GM21360 (cell line): ENCODE data around the gene KRTAP12-2.

Experiments
- ATAC-seq: cut with Tn5 transposase; IDR thresholded peaks from one replicate; pipeline ENCODE4 v1.9.1; 2021; ENCODE audit warnings: mild to moderate bottlenecking, moderate library complexity; ENCODE audit not compliant: unreplicated experiment

KRTAP12-2 gene

GRCh38 chr21:44666401-44667320 lies at the start of gene KRTAP12-2:
Gene KRTAP12-2 (minus strand): TSS chr21:44666927. CDS start chr21:44666886, 41 bp downstream.
- ATAC-seq, result no peak

- no peak for ATAC-seq
These were observed 48.2 kb upstream of the KRTAP12-2 start for GRCh38 chr21:44714905-44715304.

DNA sequence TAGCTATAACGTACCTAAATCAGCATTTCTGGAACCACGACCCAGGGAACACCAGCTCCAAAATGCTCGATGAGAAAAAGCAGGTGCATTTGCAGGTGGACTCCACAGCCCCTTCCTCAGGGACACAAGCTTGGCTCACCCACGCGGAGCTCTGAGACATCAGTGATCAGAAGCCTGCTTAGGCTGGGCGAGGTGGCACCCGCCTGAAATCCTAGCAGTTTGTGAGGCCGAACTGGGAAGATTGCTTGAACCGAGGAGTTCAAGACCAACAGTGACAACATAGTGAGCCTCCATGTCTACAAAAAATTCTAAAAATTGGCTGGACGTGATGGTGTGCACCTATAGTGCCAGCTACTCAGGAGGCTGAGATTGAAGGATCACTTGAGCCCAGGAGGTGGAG lies 47.1 kb upstream of the KRTAP12-2 start:
- ATAC-seq, result no peak

DNA sequence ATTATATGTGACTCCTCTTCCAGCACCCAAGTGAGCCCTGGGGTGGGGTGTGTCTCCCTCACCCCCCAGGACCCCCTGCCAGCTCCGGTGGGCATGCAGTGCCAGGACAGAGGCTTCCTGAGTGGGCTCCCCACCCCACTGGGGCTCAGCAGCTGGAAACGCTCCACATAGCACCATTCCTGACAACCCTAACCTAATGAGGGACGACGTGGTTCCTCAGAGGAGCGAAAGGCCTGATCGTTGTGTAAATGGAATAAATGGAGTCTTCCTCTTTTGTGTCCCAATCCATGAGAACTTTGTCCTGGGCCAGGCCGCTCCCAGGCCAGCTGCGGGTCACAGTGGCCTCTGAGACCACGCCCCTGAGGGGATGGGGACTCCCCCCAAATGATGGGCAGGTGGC lies 46.4 kb upstream of the KRTAP12-2 start:
- ATAC-seq, result no peak

- ATAC-seq, result no peak
These were observed 45.7 kb upstream of the KRTAP12-2 start for GRCh38 chr21:44712203-44713028.

DNA sequence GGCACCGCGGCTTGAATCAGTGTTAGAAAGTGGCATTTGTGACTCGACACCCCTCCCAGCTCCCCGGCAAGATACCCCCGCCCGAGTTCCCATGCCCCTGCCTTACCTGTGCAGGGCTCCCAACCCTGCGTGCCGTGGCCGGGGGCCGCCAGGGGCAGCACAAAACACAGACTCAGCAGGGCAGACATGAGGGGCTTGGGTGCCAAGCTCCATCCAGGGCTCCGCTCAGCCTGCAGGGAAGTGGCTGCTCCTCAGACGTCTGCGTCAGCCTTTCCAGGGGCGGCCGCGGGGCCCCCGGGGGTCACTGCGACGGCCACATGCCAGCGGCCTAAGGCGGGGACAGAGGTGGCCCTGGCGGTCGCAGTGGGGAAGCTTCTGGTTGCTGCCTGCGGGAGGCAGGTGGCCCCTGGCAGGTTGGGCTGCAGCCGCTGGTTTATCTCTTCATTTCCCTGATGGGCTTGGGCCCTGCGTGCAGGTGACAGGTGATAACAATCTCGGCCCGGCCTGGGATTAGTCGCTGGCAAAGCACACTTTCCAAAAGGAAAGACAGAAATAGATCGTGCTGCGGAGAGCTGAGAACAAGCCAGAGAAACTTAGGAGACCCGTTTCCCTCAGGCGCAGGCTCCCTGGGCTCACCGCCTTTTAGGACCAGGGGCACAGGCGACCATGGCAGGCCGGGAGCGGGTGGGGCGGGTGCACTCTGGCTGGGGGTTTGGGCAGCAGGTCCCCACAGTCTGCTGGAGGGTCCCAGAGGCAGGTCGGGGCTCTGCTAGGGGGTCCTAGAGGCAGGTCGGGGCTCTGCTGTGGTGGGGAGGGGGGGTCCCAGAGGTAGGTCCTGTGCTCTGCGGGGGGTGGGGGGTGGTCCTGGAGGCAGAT lies 44.8 kb upstream of the KRTAP12-2 start, which contains the start of gene TSPEAR:
TSS of gene TSPEAR (minus strand) at position 246 of the 876 bp plus-strand sequence. CDS start at position 188, 58 bp downstream.
- ATAC-seq, result no peak

GRCh38 chr21:44710756-44711326 lies 44.1 kb upstream of the KRTAP12-2 start:
- ATAC-seq, result no peak

- ATAC-seq, result no peak
These were observed 43.6 kb upstream of the KRTAP12-2 start for GRCh38 chr21:44710294-44710665.

DNA sequence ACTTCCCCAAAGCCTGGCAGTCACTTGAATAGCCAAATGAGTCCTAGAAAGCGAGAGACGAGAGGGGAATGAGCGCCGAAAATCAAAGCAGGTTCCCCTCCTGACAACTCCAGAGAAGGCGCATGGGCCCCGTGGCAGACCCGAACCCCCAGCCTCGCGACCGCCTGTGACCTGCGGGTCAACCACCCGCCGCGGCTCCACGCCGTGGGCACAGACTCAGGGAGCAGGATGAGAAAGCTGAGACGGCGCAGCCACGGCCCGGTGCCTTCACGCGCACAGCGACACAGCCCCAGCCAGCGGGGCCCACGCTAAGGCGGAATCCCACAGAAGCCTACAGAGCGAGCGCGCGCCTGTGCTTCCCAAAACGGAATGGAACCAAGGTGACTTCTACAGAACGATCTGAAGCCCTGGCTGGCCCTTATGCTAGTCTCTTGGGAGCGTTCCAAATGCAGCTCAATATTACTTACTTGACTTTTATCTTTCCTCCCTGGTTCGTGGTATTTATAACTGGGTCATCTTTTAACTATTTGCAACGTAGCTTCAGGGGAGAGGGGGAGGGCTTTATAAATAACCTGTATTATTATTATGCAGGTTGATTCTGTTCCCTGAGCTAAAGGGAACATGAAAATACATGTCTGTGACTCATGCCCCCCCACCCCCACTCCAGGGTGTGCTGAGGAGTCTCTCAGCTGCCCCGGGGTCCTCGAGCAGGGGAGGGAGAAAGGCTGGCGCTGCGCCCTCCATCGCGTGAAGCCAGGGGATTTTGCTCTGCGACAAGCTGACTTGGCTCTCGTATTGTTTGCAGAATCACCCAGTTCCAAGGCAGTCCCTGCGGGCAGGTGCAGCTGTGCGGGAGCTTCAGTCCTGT lies 42.9 kb upstream of the KRTAP12-2 start:
- ATAC-seq, result no peak

- ATAC-seq, result no peak
These were observed 42.2 kb upstream of the KRTAP12-2 start for GRCh38 chr21:44708866-44709425.

DNA sequence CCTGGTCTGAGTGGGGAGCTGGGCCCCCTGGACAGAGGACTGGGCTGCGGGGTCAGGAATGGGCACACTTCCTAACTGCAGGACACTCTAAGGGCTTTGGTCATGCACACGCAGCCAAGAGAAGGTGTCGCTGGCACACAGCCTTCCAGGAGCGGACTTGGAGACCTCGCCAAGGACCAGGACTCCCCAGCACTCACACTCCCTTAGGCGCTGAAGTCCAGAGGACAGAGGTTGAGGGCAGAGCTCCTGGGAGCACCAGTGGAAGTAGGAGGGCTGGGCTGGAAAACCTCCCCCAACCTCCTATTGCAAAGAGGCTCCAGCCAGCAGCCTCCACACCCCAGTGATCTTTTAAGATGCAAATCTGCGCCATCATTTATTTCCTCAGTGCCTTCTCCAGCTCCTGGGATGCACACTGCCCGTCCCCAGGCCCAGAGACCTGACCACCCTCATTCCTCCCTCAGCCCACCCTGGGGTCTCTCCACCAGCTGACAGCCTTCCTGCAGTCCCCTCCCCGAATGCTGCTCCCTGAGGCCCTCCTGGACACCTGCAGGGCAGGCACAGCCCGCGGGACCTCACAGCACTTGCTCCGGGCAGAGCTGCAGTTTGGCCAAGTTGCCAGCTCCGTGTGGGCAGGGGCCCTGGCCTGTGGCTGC lies 41.6 kb upstream of the KRTAP12-2 start:
- ATAC-seq, result no peak

DNA sequence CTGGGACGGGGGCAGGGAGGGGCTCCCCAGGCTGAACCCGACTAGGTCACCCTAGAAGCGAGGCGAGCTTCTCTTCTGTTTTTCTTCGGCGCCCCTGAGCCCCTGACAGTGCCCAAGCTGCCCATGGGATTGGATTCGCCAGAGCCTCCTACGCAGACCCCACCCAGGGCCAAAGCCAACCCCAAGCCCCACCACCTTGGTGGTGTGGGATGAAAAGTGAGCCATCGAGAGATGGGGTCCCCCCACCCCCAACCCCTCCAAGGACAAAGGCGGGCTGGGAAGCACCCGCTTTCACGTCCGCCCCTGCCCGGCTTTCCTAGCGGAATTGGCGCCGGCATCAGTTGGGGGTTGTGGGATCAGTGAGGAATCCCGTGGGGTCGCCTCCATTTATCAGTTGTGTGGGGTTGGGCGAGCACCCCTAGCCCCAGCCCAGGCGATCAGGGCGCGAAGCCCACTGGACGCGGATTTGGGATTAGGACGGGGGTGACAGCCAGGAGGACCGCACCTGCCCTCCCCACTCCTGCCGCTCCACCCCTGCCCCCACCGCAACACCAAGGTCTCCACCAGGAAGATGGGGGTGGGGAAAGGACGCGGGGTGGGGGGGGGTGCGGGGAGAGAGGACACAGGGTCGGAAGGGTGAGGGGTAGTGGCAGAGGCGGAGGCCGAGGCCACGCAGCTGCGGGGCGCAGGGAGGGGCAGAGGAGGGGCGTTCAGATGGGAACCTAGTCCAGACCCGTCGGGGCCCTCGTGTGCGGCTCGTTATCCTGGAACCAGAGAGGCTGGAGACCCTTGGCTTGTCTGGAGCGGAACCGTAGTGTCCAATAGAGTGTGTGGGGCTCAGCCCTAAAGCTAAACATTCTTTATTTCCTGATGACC lies 40.2 kb upstream of the KRTAP12-2 start:
- ATAC-seq, result no peak

DNA sequence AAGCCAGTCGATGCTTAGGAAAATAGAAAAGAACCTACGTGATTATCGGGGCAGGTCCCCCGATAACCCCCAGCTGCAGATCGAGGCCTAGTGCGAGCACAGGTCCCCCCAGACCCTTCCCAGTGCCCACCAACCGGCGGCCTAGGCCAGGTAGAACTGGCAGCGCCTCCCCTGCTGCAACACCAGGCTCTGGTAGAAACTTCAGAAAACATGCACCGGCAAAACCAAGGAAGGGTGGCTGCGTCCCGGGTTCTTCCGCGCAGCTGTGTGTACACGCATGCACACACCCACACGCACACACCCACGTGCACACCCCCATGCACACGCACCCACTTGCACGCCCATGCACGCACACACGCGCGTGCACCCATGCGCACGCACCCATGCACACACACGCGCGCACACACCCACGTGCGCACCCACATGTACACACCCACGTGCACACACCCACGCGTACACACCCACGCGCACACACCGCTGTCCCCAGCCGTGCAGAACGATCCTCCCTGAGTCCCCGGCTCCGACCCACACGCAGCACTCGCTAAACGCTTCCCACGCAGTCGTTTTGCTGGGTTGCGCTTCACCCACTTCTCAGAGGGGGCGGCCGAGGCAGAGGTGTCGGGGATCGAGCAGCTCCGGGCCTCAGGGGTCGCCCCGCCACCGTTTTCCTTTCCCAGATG lies 39.4 kb upstream of the KRTAP12-2 start:
- no peak for ATAC-seq

DNA sequence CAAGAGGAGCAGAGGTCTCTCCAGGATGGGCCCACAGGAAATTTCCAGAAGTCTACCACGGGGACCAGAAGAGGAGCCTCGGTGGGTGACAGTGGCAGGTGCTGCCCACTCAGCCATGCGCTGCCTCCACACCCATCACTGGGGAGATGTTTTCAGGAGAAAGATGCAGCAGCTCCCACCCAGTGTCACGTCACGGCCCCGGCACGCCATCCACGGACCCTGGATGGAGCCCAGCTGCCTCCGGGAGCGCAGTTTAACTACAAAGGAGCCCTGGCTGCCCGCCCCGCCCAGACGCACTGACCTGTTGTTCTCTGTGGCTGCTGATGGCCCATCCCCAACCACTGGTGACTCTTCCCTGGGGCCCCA lies 37.9 kb upstream of the KRTAP12-2 start:
- no peak for ATAC-seq

- no peak for ATAC-seq
These were observed 37.3 kb upstream of the KRTAP12-2 start for GRCh38 chr21:44703731-44704635.
